ENCODE measurements around the gene LY6G5B. TPM values are rescaled to one million over a fixed set of nuclear protein-coding genes. Genes with fewer than 3 reads are reported as not detected.

The LY6G5B gene
- total RNA-seq, 4 donors from 2014 or later = 0.70 to 9.5 (median 4.5) TPM

GRCh38 chr6:31640612-31641011, 29.2 kb upstream of the LY6G5B start:
- Histone ChIP-seq H3K27ac (no peak overlapping the region), H3K9me3 (no peaks in the 10 kb centered on the region), H3K36me3 (peaks cover 61 to 100% (median 70%) of the 10 kb centered on the region in 3 donors), H3K4me1 (no peaks in the 10 kb centered on the region), H3K27me3 (no peaks in the 10 kb centered on the region), H3K4me3 (no peak overlapping the region)
- 98% methylated on average over 5 of the region's 6 CpGs for WGBS, 2 donors
- no peak for DNase-seq
- intact Hi-C loops (cut with DNase I) = no loop called here
- TF ChIP-seq CTCF (IDR thresholded peaks at IDR 0.05) (no peak), POLR2A (IDR thresholded peaks at IDR 0.05) (no peak)

- DNase-seq = no peak
- Histone ChIP-seq H3K27me3 (no peaks in the 10 kb centered on the region), H3K4me3 (no peak overlapping the region), H3K9me3 (no peaks in the 10 kb centered on the region), H3K4me1 (no peaks in the 10 kb centered on the region), H3K27ac (no peak overlapping the region), H3K36me3 (peaks cover 54 to 100% (median 70%) of the 10 kb centered on the region in 3 donors)
- intact Hi-C loops (cut with DNase I) = no loop called here
- 75 to 85% methylated on average over 4 of the region's 4 CpGs for WGBS, 2 donors
- no peak for TF ChIP-seq CTCF (IDR thresholded peaks at IDR 0.05)
- no peak for TF ChIP-seq POLR2A (IDR thresholded peaks at IDR 0.05)
Measured at GRCh38 chr6:31641370-31641769, 28.4 kb upstream of the LY6G5B start.

- Histone ChIP-seq H3K4me1 (no peaks in the 10 kb centered on the region), H3K9me3 (no peaks in the 10 kb centered on the region), H3K36me3 (peaks cover 61 to 100% (median 70%) of the 10 kb centered on the region in 3 donors), H3K4me3 (no peak overlapping the region), H3K27ac (no peak overlapping the region), H3K27me3 (no peaks in the 10 kb centered on the region)
- 88 to 90% methylated on average over 6 of the region's 6 CpGs for WGBS, 2 donors
- intact Hi-C loops (cut with DNase I) = no loop called here
- DNase-seq = no peak
- TF ChIP-seq CTCF (IDR thresholded peaks at IDR 0.05) (no peak), POLR2A (IDR thresholded peaks at IDR 0.05) (no peak)
Measured at GRCh38 chr6:31642798-31643570, 26.8 kb upstream of the LY6G5B start.

GRCh38 chr6:31643818-31644454, 25.8 kb upstream of the LY6G5B start:
- Histone ChIP-seq H3K36me3 (peaks cover 68 to 100% (median 80%) of the 10 kb centered on the region in 3 donors), H3K4me3 (no peak overlapping the region), H3K4me1 (no peaks in the 10 kb centered on the region), H3K9me3 (no peaks in the 10 kb centered on the region), H3K27ac (no peak overlapping the region), H3K27me3 (no peaks in the 10 kb centered on the region)
- no peak for DNase-seq
- TF ChIP-seq CTCF (IDR thresholded peaks at IDR 0.05) (no peak), POLR2A (IDR thresholded peaks at IDR 0.05) (no peak)
- 81 to 93% methylated on average over 9 of the region's 17 CpGs for WGBS, 2 donors
- intact Hi-C loops (cut with DNase I) = no loop called here

GRCh38 chr6:31645325-31645724, 24.5 kb upstream of the LY6G5B start:
- intact Hi-C loops (cut with DNase I) = no loop called here
- peaks cover 68 to 100% (median 83%) of the 10 kb centered on the region in 3 donors for H3K36me3 ChIP-seq
- no peak overlapping the region for H3K4me3 ChIP-seq
- no peak for TF ChIP-seq CTCF (IDR thresholded peaks at IDR 0.05)
- TF ChIP-seq POLR2A (IDR thresholded peaks at IDR 0.05) = no peak
- no peak overlapping the region for H3K27ac ChIP-seq
- peaks cover 0 to 5% (median 3%) of the 10 kb centered on the region in 3 donors for H3K4me1 ChIP-seq
- no peaks in the 10 kb centered on the region for H3K27me3 ChIP-seq
- WGBS, 2 donors = 94 to 97% methylated on average over 4 to 5 of the region's 9 CpGs
- DNase-seq = no peak
- no peaks in the 10 kb centered on the region for H3K9me3 ChIP-seq
